H1 (cell line): Measurements from ENCODE around the gene SASH3. TPM values are rescaled to one million over a fixed set of nuclear protein-coding genes. Genes with fewer than 3 reads are reported as not detected.

Source experiments
- BRCA1 ChIP-seq: IDR thresholded peaks from 2 replicates; pipeline ENCODE4 v1.6.1; 2012; ENCODE audit warnings: low read depth, low read length, improper control_type of control experiment
- USF2 ChIP-seq: IDR thresholded peaks from 2 replicates; pipeline ENCODE4 v1.6.1; 2011; ENCODE audit warnings: low read length, improper control_type of control experiment
- polyA plus RNA-seq, 7 experiments: library from polyadenylated mRNA; depleted of rRNA in 3 of 7; stranded (reverse) in 5 of 7; unstranded in 2 of 7; fragments of >200 nt in 5 of 7; fragments of 200-250 nt in 2 of 7; gene quantifications; 1 replicate in 5 of 7; 2 replicates in 1 of 7; 4 replicates in 1 of 7; pipeline versions ENCODE4 v1.2.1 to v1.2.3, GENCODE V29; 2011 to 2013; ENCODE audit warnings: missing spikeins in 2 of 7, mixed read lengths in 2 of 7
- total RNA-seq: library from RNA; stranded (reverse); fragmentation: NEBNext Ultra II Directional; extraction: Animal tissue kit (Norgen Biotek cat#: 25700); gene quantifications from 2 replicates; pipeline ENCODE4 v1.2.1, GENCODE V29; 2021

SASH3 gene
- total and polyA plus RNA-seq, 2 of the 8 experiments (the other 6 are each of a cell fraction or from before 2014, with no cell fraction given): not detected

GRCh38 chrX:129785160-129785947, 5.6 kb downstream of the SASH3 start (continued):
- no peak for TF ChIP-seq USF2
- TF ChIP-seq BRCA1: no peak
